ENCODE data around the gene SEZ6L. TPM values are rescaled to one million over a fixed set of nuclear protein-coding genes. Genes with fewer than 3 reads are reported as not detected.

Gene SEZ6L
- total RNA-seq, 1 experiment from 2014 or later = 0.13 TPM

GRCh38 chr22:26246552-26246951, 77.3 kb downstream of the SEZ6L start:
- H4K5ac ChIP-seq (ENCODE audit: insufficient read length, low read depth, low read length) = no peak overlapping the region
- H3K56ac ChIP-seq (ENCODE audit: insufficient read length, low read depth, low read length) = no peak overlapping the region
- Mint-ChIP-seq H3K27ac (no peak overlapping the region), H3K4me1 (no peaks in the 10 kb centered on the region), H3K36me3 (ENCODE audit: insufficient read depth in 1 of 3, low read depth in 3 of 3) (no peaks in the 10 kb centered on the region), H3K27me3 (ENCODE audit: low read depth) (peaks cover 67% of the 10 kb centered on the region), H3K4me3 (no peak overlapping the region), H3K9me3 (no peaks in the 10 kb centered on the region)
- no peak overlapping the region for H2AFZ ChIP-seq (ENCODE audit: low read length)
- no peak overlapping the region for H2BK15ac ChIP-seq (ENCODE audit: low read depth, low read length)
- no peaks in the 10 kb centered on the region for H3K79me1 ChIP-seq (ENCODE audit: insufficient read depth, low read depth, low read length, poor library complexity, severe bottlenecking)
- H3K79me2 ChIP-seq (ENCODE audit: insufficient read depth, low read length) = no peaks in the 10 kb centered on the region
- no peak overlapping the region for H4K8ac ChIP-seq (replicated peaks; ENCODE audit: insufficient read length, low read depth, low read length)
- no peak overlapping the region for H3K27ac ChIP-seq (ENCODE audit: insufficient read length, low read depth, low read length)
- H3T11ph ChIP-seq (ENCODE audit: low read length) = no peak overlapping the region
- H3K9ac ChIP-seq (ENCODE audit: extremely low read depth, insufficient read length, low read length) = no peak overlapping the region
- H4K91ac ChIP-seq (ENCODE audit: insufficient read length, low read depth, low read length) = no peak overlapping the region
- H2BK5ac ChIP-seq (ENCODE audit: insufficient read length, low read length) = no peak overlapping the region
- H2BK120ac ChIP-seq (ENCODE audit: low read depth, low read length, poor library complexity, severe bottlenecking) = no peak overlapping the region
- H3K23me2 ChIP-seq (ENCODE audit: insufficient read length, low read depth, low read length, poor library complexity, severe bottlenecking) = no peaks in the 10 kb centered on the region
- H3K14ac ChIP-seq (ENCODE audit: insufficient read depth, low read length) = no peak overlapping the region
- no peaks in the 10 kb centered on the region for H3K27me3 ChIP-seq (ENCODE audit: insufficient read depth, low read length)
- H3K18ac ChIP-seq (ENCODE audit: insufficient read length, low read depth, low read length) = no peak overlapping the region
- H3K9me3 ChIP-seq (ENCODE audit: control insufficient read depth, low read depth, low read length) = no peaks in the 10 kb centered on the region
- no CpG with 5 or more reads among the region's 7 CpGs for WGBS (ENCODE audit: extremely low coverage, insufficient read length, low lambda C conversion rate)
- no peak overlapping the region for H3K23ac ChIP-seq (ENCODE audit: insufficient read length, low read depth, low read length)
- H2BK12ac ChIP-seq (ENCODE audit: insufficient read length, low read depth, low read length) = no peak overlapping the region
- no peaks in the 10 kb centered on the region for H3K4me1 ChIP-seq (ENCODE audit: insufficient read depth, low read length)
- H2BK20ac ChIP-seq (ENCODE audit: low read depth, low read length, poor library complexity, severe bottlenecking) = no peak overlapping the region
- no peak for TF ChIP-seq CTCF (conservative IDR thresholded peaks at IDR 0.05)
- no peaks in the 10 kb centered on the region for H4K20me1 ChIP-seq (ENCODE audit: control insufficient read depth, insufficient read depth, insufficient read length)
- no peak overlapping the region for H3K4ac ChIP-seq (ENCODE audit: low read depth, low read length)
- no peak overlapping the region for H2AK5ac ChIP-seq (ENCODE audit: insufficient read length, low read length)
- no peak overlapping the region for H3K4me2 ChIP-seq (ENCODE audit: insufficient read depth, insufficient read length, low read length)
- no peak for DNase-seq
